ENCODE results near the gene C8B. TPM values are rescaled to one million over a fixed set of nuclear protein-coding genes. Genes with fewer than 3 reads are reported as not detected.

Gene C8B
- total RNA-seq, 1 donor from 2014 or later, result not detected

DNA sequence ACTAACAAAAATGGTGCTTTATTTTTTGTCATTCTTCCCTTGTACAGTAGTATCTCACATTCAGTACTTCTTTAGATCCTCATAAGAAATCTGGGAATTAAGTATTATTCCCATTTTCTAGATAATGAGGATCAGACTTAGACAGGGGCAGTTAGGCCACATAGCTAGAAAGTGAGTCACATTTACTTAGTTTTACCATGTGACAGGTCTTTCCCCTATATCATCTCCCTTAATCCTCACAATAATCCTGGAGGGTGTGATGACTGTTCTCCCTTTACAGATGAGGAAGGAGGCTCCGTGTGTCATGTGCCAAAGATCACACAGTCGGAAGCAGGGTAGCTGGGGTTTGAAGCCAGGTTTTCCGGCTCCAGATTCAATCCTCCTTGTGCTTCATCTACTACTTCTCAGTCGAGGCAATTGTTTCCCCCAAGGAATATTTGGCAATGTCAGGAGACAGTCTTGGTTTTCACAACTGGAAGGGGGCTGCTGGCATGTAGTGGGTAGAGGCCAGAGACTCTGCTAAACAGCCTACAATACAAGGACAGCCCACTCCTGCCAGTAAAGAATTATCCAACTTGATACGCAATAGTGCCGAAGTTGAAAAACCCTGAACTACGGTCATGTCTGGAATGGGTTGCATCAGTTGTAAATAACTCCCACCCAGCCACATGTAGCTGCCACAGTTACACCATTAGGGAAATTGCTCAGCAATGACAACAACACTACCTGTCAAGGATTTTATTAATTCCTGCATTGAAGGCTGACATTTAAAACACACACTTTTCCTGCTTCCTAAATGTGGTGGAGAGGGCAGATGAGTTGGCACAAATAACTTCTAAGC lies 54.5 kb downstream of the C8B start:
- Histone ChIP-seq H3K27me3 (ENCODE audit: control insufficient read depth in 3 of 3, insufficient read depth in 3 of 3, low read length in 3 of 3) (no peaks in the 10 kb centered on the region), H3K9ac (ENCODE audit: low read depth in 1 of 3, low read length in 3 of 3) (no peak overlapping the region), H3K4me1 (ENCODE audit: control insufficient read depth in 3 of 3, insufficient read depth in 3 of 3, low read length in 3 of 3) (peaks cover 0 to 3% (median 0%) of the 10 kb centered on the region in 3 donors), H3K4me3 (ENCODE audit: low read length in 3 of 3) (no peak overlapping the region), H3K36me3 (ENCODE audit: control insufficient read depth in 3 of 3, insufficient read depth in 3 of 3, low read length in 3 of 3) (no peaks in the 10 kb centered on the region), H3K27ac (ENCODE audit: low read depth, low read length) (no peak overlapping the region), H3K9me3 (ENCODE audit: control insufficient read depth in 3 of 3, low read length in 3 of 3) (no peaks in the 10 kb centered on the region)

DNA sequence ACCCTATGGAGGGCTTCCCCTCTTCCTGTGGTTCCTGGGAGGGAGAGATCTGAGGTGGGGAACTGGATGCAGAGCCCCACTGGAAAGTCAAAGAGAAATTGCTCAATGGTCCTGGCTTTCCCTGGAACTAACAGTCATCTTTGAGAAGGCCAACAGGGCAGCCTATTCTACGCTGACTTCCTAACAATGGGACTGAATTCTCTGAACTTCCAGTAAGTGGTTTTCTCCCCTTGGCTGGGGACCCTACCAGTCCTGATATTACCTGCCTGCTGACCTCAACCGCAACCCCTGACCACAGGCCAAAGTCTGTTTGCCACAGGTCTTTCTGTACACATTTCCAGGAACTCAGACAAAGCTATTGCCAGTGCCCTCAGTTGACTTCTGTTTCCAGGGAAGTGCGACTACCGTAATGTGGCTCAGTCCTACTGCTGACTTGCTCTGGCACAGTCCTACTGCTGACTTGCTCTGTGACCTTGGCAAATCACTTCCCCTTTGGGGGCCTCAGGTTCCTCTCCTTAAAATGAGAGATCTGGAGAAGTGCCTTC lies 55.3 kb downstream of the C8B start:
- Histone ChIP-seq H3K27ac (ENCODE audit: low read depth, low read length) (no peak overlapping the region), H3K36me3 (ENCODE audit: control insufficient read depth in 3 of 3, insufficient read depth in 3 of 3, low read length in 3 of 3) (no peaks in the 10 kb centered on the region), H3K27me3 (ENCODE audit: control insufficient read depth in 3 of 3, insufficient read depth in 3 of 3, low read length in 3 of 3) (no peaks in the 10 kb centered on the region), H3K4me1 (ENCODE audit: control insufficient read depth in 3 of 3, insufficient read depth in 3 of 3, low read length in 3 of 3) (peaks cover 0 to 3% (median 0%) of the 10 kb centered on the region in 3 donors), H3K4me3 (ENCODE audit: low read length in 3 of 3) (no peak overlapping the region), H3K9me3 (ENCODE audit: control insufficient read depth in 3 of 3, low read length in 3 of 3) (no peaks in the 10 kb centered on the region), H3K9ac (ENCODE audit: low read depth in 1 of 3, low read length in 3 of 3) (no peak overlapping the region)

DNA sequence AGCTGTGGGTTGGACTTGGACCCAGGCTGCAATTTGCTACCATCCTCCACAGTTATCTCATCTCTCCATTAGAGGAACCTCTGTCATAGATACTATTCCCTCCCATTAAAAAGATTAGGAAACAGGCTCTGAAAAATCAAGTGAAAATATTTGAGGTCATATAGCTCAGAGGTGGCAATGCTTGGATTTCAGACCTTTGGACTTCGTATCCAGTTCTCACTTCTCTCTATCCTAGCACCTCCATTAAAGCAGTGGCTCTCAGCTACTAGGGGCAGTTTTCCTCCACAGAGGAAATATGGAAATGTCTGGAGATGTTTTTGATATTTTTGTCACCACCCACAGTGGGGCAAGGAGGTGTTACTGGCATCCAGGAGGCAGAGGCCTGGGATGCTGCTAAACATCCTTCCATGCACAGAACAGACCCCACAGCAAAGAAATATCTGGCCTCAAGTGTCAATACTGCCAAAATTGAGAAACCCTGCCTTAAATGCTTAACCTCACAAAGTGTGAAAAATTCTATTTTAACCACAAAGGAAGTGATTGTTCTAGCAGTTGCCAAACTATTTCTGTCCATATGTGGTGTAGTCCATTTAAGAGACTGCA lies 57.1 kb downstream of the C8B start:
- Histone ChIP-seq H3K4me1 (ENCODE audit: control insufficient read depth in 3 of 3, insufficient read depth in 3 of 3, low read length in 3 of 3) (peaks cover 0 to 3% (median 0%) of the 10 kb centered on the region in 3 donors), H3K9ac (ENCODE audit: low read depth in 1 of 3, low read length in 3 of 3) (no peak overlapping the region), H3K27ac (ENCODE audit: low read depth, low read length) (no peak overlapping the region), H3K9me3 (ENCODE audit: control insufficient read depth in 3 of 3, low read length in 3 of 3) (no peaks in the 10 kb centered on the region), H3K4me3 (ENCODE audit: low read length in 3 of 3) (no peak overlapping the region), H3K27me3 (ENCODE audit: control insufficient read depth in 3 of 3, insufficient read depth in 3 of 3, low read length in 3 of 3) (no peaks in the 10 kb centered on the region), H3K36me3 (ENCODE audit: control insufficient read depth in 3 of 3, insufficient read depth in 3 of 3, low read length in 3 of 3) (no peaks in the 10 kb centered on the region)

DNA sequence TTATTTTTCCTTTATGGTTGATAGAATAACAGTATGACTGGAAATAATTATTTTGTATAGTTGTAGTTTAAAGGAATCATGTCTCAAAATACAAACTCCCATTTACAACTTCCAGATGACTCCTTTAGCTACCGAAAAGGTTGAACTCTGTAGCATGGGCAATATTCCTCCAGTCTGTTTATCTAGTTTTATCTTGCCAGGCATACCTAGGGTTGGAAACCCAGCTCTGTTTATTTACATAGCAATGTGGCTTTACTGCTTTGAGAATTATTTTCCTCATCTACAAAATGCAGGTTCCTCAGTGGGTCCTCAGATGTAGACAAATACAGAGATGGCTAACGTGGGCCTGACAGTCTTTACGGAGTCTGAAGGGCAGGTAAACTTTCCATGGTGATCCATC lies 60.1 kb downstream of the C8B start:
- no peaks in the 10 kb centered on the region for H3K9me3 ChIP-seq (ENCODE audit: control insufficient read depth in 3 of 3, low read length in 3 of 3)
- no peak overlapping the region for H3K4me3 ChIP-seq (ENCODE audit: low read length in 3 of 3)
- no peaks in the 10 kb centered on the region for H3K27me3 ChIP-seq (ENCODE audit: control insufficient read depth in 3 of 3, insufficient read depth in 3 of 3, low read length in 3 of 3)
- peaks cover 0 to 3% (median 0%) of the 10 kb centered on the region in 3 donors for H3K4me1 ChIP-seq (ENCODE audit: control insufficient read depth in 3 of 3, insufficient read depth in 3 of 3, low read length in 3 of 3)
- H3K27ac ChIP-seq (ENCODE audit: low read depth, low read length), result no peak overlapping the region
- H3K9ac ChIP-seq (ENCODE audit: low read depth in 1 of 3, low read length in 3 of 3), result no peak overlapping the region
- H3K36me3 ChIP-seq (ENCODE audit: control insufficient read depth in 3 of 3, insufficient read depth in 3 of 3, low read length in 3 of 3), result no peaks in the 10 kb centered on the region

DNA sequence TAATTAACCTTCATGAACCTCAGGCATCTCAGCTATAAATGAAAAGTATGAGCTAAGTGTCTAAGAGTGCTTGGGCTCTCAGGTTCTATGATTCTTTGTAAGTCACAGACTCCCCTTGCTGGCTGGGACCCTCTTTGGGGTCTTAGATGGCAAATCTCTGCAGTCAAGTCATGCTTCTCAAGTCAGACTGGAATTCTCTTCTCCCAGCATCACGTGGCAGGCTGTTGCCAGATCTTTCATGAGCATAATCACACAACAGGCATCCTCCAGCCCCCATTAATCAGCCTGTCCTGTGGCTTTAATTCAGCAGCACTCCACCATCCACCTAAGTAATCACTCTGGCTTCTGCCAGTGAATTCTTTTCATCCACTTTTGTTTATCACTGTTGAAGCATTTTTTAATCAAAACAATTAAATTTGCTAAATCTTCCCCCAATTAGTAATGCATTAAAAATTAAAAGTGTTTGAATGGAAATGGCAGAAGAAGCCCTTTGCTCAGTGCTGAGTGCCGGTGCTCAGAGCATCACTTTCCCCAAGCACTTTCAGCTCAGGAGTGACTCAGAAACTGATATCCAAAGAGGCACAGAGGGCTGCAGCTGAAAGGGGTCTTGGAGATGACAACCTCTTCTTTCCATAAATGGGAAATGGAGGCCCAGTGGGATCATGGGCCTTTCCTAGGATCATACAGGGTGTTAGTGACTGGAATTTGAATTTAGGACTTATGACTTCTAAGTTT lies 61.0 kb downstream of the C8B start:
- no peak overlapping the region for H3K4me3 ChIP-seq (ENCODE audit: low read length in 3 of 3)
- no peak overlapping the region for H3K27ac ChIP-seq (ENCODE audit: low read depth, low read length)
- no peaks in the 10 kb centered on the region for H3K27me3 ChIP-seq (ENCODE audit: control insufficient read depth in 3 of 3, insufficient read depth in 3 of 3, low read length in 3 of 3)
- H3K9me3 ChIP-seq (ENCODE audit: control insufficient read depth in 3 of 3, low read length in 3 of 3), result no peaks in the 10 kb centered on the region
- H3K9ac ChIP-seq (ENCODE audit: low read depth in 1 of 3, low read length in 3 of 3), result no peak overlapping the region
- H3K4me1 ChIP-seq (ENCODE audit: control insufficient read depth in 3 of 3, insufficient read depth in 3 of 3, low read length in 3 of 3), result no peaks in the 10 kb centered on the region
- no peaks in the 10 kb centered on the region for H3K36me3 ChIP-seq (ENCODE audit: control insufficient read depth in 3 of 3, insufficient read depth in 3 of 3, low read length in 3 of 3)

- no peak overlapping the region for H3K4me3 ChIP-seq (ENCODE audit: low read length in 3 of 3)
- H3K4me1 ChIP-seq (ENCODE audit: control insufficient read depth in 3 of 3, insufficient read depth in 3 of 3, low read length in 3 of 3), result no peaks in the 10 kb centered on the region
- no peaks in the 10 kb centered on the region for H3K9me3 ChIP-seq (ENCODE audit: control insufficient read depth in 3 of 3, low read length in 3 of 3)
- H3K36me3 ChIP-seq (ENCODE audit: control insufficient read depth in 3 of 3, insufficient read depth in 3 of 3, low read length in 3 of 3), result no peaks in the 10 kb centered on the region
- H3K27me3 ChIP-seq (ENCODE audit: control insufficient read depth in 3 of 3, insufficient read depth in 3 of 3, low read length in 3 of 3), result no peaks in the 10 kb centered on the region
- H3K27ac ChIP-seq (ENCODE audit: low read depth, low read length), result no peak overlapping the region
- H3K9ac ChIP-seq (ENCODE audit: low read depth in 1 of 3, low read length in 3 of 3), result no peak overlapping the region
These were observed 62.0 kb downstream of the C8B start for GRCh38 chr1:56903778-56904177.

GRCh38 chr1:56901716-56902115 lies 64.1 kb downstream of the C8B start:
- Histone ChIP-seq H3K4me1 (ENCODE audit: control insufficient read depth in 3 of 3, insufficient read depth in 3 of 3, low read length in 3 of 3) (no peaks in the 10 kb centered on the region), H3K27me3 (ENCODE audit: control insufficient read depth in 3 of 3, insufficient read depth in 3 of 3, low read length in 3 of 3) (no peaks in the 10 kb centered on the region), H3K27ac (ENCODE audit: low read depth, low read length) (no peak overlapping the region), H3K36me3 (ENCODE audit: control insufficient read depth in 3 of 3, insufficient read depth in 3 of 3, low read length in 3 of 3) (no peaks in the 10 kb centered on the region), H3K9ac (ENCODE audit: low read depth in 1 of 3, low read length in 3 of 3) (no peak overlapping the region), H3K9me3 (ENCODE audit: control insufficient read depth in 3 of 3, low read length in 3 of 3) (no peaks in the 10 kb centered on the region), H3K4me3 (ENCODE audit: low read length in 3 of 3) (no peak overlapping the region)

DNA sequence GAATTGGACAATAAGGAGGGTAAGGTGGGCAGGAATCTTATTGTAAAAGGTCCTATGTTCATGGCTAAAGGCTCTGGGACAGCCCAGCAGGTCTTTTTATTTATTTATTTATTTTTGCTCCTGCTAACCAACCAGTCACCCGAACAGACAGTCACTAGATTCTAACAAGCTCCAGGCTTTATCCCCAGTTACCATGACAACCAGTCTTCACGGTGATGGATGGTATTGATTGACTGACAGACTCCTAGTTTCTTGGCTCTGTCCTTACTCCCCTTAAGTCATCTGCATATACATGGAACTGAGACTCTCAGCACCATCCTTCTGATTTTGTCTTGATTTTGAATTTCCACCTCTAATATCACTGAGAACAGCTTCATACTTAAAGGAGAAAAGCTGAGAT lies 66.9 kb downstream of the C8B start:
- H3K36me3 ChIP-seq (ENCODE audit: control insufficient read depth in 3 of 3, insufficient read depth in 3 of 3, low read length in 3 of 3), result no peaks in the 10 kb centered on the region
- H3K4me3 ChIP-seq (ENCODE audit: low read length in 3 of 3), result no peak overlapping the region
- H3K9ac ChIP-seq (ENCODE audit: low read depth in 1 of 3, low read length in 3 of 3), result no peak overlapping the region
- H3K27me3 ChIP-seq (ENCODE audit: control insufficient read depth in 3 of 3, insufficient read depth in 3 of 3, low read length in 3 of 3), result no peaks in the 10 kb centered on the region
- no peaks in the 10 kb centered on the region for H3K9me3 ChIP-seq (ENCODE audit: control insufficient read depth in 3 of 3, low read length in 3 of 3)
- H3K27ac ChIP-seq (ENCODE audit: low read depth, low read length), result no peak overlapping the region
- no peaks in the 10 kb centered on the region for H3K4me1 ChIP-seq (ENCODE audit: control insufficient read depth in 3 of 3, insufficient read depth in 3 of 3, low read length in 3 of 3)

DNA sequence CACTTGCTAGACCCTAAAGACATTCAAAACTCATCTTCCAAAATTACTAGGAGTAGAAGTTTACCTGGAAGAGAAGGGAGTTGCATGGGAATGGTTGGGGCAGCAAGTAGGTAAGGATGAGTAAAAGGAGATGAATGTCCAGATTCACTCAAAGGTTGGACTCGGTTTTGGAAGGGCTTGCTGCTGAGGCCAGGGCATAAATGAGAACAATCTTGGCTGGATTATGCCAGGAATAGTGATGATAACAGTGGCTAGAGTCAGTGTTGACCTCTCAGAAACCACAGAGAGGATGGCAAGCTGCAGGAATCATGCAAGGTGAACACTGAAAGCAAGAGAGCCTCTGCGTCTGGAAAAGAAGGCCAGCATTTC lies 67.8 kb downstream of the C8B start:
- no peaks in the 10 kb centered on the region for H3K36me3 ChIP-seq (ENCODE audit: control insufficient read depth in 3 of 3, insufficient read depth in 3 of 3, low read length in 3 of 3)
- H3K27me3 ChIP-seq (ENCODE audit: control insufficient read depth in 3 of 3, insufficient read depth in 3 of 3, low read length in 3 of 3), result no peaks in the 10 kb centered on the region
- H3K27ac ChIP-seq (ENCODE audit: low read depth, low read length), result no peak overlapping the region
- H3K4me1 ChIP-seq (ENCODE audit: control insufficient read depth in 3 of 3, insufficient read depth in 3 of 3, low read length in 3 of 3), result no peaks in the 10 kb centered on the region
- H3K9ac ChIP-seq (ENCODE audit: low read depth in 1 of 3, low read length in 3 of 3), result no peak overlapping the region
- no peaks in the 10 kb centered on the region for H3K9me3 ChIP-seq (ENCODE audit: control insufficient read depth in 3 of 3, low read length in 3 of 3)
- no peak overlapping the region for H3K4me3 ChIP-seq (ENCODE audit: low read length in 3 of 3)
